ACC112 (cell line): ENCODE data around the gene TRIM67.

Source experiments
- H2AFZ ChIP-seq: fragments of 200-600 bp; sonication (generic); one replicate; pipeline ENCODE4 v1.6.0; 2017; ENCODE audit warnings: antibody characterized with exemption, low read length; ENCODE audit not compliant: unreplicated experiment
- H3K27ac ChIP-seq: fragments of 200-600 bp; sonication (generic); 2 replicates; pipeline ENCODE4 v1.5.1; 2014; ENCODE audit warnings: low read depth, mild to moderate bottlenecking, antibody characterized with exemption, low read length, moderate library complexity
- H3K27me3 ChIP-seq: fragments of 200-600 bp; sonication (generic); 2 replicates; pipeline ENCODE4 v1.6.1; 2014; ENCODE audit warnings: mild to moderate bottlenecking, antibody characterized with exemption, low read length, moderate library complexity, mixed read lengths; ENCODE audit not compliant: insufficient read depth
- H3K36me3 ChIP-seq: fragments of 200-600 bp; sonication (generic); 2 replicates; pipeline ENCODE4 v1.6.1; 2016; ENCODE audit warnings: mild to moderate bottlenecking, antibody characterized with exemption, low read length, moderate library complexity, mixed read lengths; ENCODE audit not compliant: insufficient read depth
- H3K4me1 ChIP-seq: fragments of 200-600 bp; sonication (generic); one replicate; pipeline ENCODE4 v1.6.1; 2016; ENCODE audit warnings: low read length, mixed read lengths; ENCODE audit not compliant: insufficient read depth, unreplicated experiment, control insufficient read depth
- H3K4me3 ChIP-seq: fragments of 200-600 bp; sonication (generic); 2 replicates; pipeline ENCODE4 v1.5.1; 2014; ENCODE audit warnings: mild to moderate bottlenecking, low read depth, low read length
- H3K79me2 ChIP-seq: fragments of 200-600 bp; sonication (generic); one replicate; pipeline ENCODE4 v1.6.0; 2016; ENCODE audit warnings: low read length; ENCODE audit not compliant: control insufficient read depth, unreplicated experiment, insufficient read depth

Gene TRIM67

GRCh38 chr1:231260351-231260750 is 98.5 kb downstream of the TRIM67 start:
- Histone ChIP-seq H3K36me3 (peaks cover 70% of the 10 kb centered on the region), H2AFZ (no peak overlapping the region), H3K4me1 (no peaks in the 10 kb centered on the region), H3K4me3 (no peak overlapping the region), H3K79me2 (no peaks in the 10 kb centered on the region), H3K27ac (no peak overlapping the region), H3K27me3 (no peaks in the 10 kb centered on the region)

- Histone ChIP-seq H3K36me3 (peaks cover 61% of the 10 kb centered on the region), H3K27me3 (no peaks in the 10 kb centered on the region), H3K79me2 (no peaks in the 10 kb centered on the region), H3K27ac (no peak overlapping the region), H2AFZ (no peak overlapping the region), H3K4me1 (peaks cover 8% of the 10 kb centered on the region), H3K4me3 (no peak overlapping the region)
Observed at GRCh38 chr1:231264642-231265041, 102.8 kb downstream of the TRIM67 start.

GRCh38 chr1:231265379-231265778 is 103.5 kb downstream of the TRIM67 start:
- Histone ChIP-seq H2AFZ (no peak overlapping the region), H3K4me3 (no peak overlapping the region), H3K4me1 (peaks cover 8% of the 10 kb centered on the region), H3K79me2 (no peaks in the 10 kb centered on the region), H3K27ac (no peak overlapping the region), H3K36me3 (peaks cover 54% of the 10 kb centered on the region), H3K27me3 (no peaks in the 10 kb centered on the region)

- Histone ChIP-seq H3K79me2 (no peaks in the 10 kb centered on the region), H3K36me3 (peaks cover 47% of the 10 kb centered on the region), H2AFZ (no peak overlapping the region), H3K27me3 (no peaks in the 10 kb centered on the region), H3K27ac (no peak overlapping the region), H3K4me3 (no peak overlapping the region), H3K4me1 (peaks cover 8% of the 10 kb centered on the region)
Observed at GRCh38 chr1:231266811-231267322, 105.0 kb downstream of the TRIM67 start.
